ENCODE results near the gene KRTAP13-1.

Gene KRTAP13-1, protein sequence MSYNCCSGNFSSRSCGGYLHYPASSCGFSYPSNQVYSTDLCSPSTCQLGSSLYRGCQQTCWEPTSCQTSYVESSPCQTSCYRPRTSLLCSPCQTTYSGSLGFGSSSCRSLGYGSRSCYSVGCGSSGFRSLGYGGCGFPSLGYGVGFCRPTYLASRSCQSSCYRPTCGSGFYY

DNA sequence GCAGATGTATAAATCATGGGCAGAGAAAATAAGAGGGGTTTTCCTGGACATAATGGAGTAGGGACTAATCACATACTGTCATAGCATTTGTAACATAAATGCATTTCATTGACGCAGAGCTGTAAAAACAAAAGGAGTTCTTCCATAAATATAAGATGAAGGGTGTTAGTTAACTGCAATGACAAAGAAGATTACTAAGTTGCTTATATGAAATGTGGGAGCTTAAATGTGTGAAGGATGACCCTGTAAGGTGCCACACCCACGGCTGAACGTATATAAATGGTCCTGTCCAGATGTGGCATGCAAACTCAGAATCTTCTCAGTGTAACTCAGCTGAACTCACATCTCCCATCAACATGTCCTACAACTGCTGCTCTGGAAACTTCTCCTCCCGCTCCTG, at the start of gene KRTAP13-1:
TSS of gene KRTAP13-1 (plus strand) at position 301 of the 400 bp plus-strand sequence. CDS start at position 357, 56 bp downstream.
- no peak for DNase-seq

DNA sequence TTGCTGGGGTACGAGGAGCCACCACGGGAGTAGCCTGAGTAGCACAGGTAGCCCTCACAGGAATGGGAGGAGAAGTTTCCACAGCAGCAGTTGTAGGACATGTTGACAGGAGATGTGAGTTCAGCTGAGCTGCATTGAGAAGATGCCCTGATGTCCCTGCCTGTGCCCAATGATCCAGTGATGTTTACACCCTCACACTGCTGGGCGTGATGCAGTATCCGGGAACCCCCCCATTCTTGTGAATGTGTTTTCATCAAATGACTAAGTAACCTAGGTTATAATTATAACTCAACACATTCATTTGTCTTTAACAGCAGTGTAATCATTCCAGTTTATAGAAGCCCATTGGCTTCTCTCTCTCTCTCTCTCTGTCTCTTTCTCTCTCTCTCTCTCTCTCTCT, 47.3 kb upstream of the KRTAP13-1 start, which contains the start of gene KRTAP23-1:
TSS of gene KRTAP23-1 (minus strand) at position 101 of the 400 bp plus-strand sequence. CDS start at position 101, 0 bp downstream.
- no peak for DNase-seq

DNA sequence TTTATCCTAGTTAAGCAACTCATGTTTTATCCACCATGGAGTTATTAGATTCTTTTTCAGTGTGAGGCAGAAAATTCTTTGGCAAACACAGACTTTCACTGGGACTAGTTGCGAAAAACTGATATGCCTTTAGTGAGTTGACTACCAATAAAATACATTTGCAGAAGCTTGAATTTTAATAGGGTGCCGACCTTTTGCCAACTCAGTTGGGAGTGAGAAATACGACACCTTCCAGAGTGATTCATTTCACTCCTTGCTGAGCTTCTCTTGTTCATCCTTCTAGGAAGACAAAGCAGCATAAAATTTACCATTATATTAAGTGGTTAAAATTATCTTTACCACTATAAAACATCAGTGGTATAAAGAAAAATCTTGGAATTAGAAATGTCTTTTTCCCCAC, 46.3 kb upstream of the KRTAP13-1 start:
- no peak for DNase-seq

DNA sequence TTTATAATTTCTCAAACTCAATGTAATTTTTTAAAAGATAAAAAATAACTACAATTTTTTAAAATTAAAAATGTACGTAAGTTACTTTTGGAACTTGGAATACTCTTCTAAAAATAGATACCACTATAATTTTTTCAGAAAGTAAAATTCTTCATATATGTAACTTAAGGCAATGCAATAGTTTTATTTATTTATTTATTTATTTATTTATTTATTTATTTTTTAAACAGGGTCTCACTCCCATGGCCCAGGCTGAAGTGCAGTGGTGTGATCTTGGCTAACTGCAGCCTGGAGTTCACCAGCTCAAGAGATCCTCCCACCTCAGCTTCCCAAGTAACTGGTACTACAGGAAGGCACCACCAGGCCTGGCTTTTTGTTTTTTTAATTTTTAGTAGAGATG, 44.3 kb upstream of the KRTAP13-1 start:
- DNase-seq: no peak

DNA sequence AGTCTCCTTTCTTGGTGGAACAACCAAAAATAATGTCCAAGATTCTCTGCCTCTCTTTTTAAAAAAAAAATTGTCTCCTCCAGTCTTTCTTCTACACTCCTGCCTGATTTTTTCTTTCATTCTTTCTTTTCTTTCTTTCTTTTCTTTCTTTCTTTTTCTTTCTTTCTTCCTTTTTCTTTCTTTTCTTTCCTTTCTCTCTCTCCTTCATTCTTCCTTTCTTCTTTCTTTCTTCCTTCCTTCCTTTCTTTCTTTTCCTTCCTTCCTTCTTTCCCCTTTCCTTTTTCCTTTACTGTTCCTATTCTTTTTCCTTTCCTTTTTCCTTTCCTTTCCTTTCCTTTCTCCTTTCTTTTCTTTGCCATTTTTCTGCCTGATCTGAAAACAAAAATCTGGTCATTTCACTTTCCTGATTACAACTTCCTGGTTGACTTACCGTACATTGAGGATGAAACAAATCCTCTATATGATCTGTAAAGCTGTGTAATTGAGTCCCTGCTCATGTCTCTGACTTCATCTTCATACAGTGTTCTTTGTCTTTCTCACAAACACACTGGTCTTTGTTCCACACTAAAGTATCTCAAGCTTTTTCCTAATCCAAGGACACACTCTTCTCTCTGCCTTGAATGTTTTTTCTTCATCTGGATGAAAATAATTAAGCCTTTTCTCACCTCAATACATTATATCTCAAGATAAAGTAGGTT, 41.4 kb upstream of the KRTAP13-1 start:
- no peak for DNase-seq

DNA sequence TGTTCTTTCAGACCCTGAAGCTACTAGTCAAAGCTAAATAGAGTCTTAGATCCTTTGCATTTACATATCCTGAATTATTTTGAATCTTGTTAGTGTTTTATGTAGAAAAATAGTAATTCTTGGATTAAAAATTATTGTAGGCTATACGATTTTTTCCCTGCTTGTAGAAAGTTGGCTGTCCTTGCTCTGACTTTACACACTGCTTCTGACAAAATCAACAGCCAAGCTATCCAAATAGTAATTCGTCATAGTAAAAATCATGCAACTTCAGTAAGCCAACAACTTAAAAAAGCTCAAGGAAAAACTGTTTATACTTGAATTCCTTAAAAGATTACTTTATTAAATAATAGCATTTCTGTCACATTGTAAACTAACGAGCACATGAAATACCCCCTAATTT, 39.9 kb upstream of the KRTAP13-1 start:
- no peak for DNase-seq

DNA sequence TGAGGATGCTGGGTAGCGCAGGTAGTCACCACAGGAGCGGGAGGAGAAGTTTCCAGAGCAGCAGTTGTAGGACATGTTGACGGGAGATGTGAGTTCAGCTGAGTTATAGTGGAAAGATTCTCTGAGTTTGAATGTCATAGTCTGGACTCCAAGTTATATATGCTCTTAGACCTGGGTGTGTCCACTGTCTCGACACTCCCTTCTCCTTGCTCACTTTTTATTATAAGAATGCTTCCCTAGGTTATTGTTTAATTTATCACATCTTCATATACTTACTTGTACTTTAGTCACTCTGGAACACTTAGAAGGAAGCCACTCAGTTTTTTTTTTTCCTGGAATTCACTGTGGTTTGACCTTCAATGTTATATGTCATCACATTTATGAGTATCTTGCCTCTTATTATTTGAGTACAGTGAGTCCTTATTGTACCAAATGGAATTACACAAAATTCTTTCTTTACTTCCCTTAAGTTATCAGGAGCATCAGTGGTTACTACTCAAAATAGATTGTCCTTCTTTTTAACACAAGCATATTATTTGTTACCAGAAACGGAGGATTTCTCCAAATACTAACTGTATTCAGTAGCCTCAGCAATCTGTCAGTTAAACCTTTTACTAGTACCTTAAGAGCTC, 23.6 kb upstream of the KRTAP13-1 start, which contains the start of gene KRTAP13-2:
TSS of gene KRTAP13-2 (minus strand) at position 133 of the 632 bp plus-strand sequence. CDS start at position 75, 58 bp downstream.
- no peak for DNase-seq

DNA sequence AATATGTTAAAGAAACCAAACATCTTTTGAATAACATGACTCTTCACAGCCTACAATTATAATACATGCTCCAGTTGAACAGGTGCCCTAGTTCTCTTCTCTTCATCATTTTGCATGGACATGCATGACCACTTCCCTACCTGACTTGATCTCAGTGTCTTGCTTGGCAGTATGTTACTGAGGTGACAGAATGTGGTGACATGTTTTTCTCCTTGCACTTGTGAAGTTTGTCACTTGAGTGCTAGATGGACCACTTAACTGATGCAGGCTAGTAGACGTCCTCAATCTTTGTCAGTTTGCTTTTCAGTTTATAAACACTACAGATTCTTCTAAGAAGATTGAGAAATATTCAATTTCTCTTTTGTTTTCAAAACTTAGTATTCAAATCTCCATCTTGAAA, 13.6 kb upstream of the KRTAP13-1 start:
- no peak for DNase-seq

DNA sequence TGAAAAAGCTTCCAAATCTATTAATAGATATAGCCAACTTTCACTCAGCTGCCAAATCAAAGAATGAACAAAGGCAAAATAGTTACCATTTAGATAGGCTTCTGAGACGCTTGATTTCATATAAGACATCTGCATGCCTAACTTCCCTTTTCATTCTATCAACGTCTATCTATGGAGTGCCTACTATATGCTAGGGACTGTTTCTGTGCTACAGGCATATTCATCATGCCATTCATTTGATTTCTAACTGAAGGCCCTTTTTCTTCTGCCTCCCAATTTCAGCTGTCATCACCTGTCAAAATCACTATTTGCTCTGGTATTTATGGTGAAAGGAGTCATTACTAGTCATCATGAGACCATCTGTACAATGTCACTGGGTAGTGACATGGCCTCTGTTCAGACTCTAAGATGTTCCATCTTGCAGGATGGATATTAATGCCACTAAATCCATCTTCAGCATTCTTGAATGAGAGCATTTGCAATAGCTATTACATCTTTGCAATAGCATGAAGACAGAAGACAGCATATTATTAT, 4.3 kb upstream of the KRTAP13-1 start:
- no peak for DNase-seq

DNA sequence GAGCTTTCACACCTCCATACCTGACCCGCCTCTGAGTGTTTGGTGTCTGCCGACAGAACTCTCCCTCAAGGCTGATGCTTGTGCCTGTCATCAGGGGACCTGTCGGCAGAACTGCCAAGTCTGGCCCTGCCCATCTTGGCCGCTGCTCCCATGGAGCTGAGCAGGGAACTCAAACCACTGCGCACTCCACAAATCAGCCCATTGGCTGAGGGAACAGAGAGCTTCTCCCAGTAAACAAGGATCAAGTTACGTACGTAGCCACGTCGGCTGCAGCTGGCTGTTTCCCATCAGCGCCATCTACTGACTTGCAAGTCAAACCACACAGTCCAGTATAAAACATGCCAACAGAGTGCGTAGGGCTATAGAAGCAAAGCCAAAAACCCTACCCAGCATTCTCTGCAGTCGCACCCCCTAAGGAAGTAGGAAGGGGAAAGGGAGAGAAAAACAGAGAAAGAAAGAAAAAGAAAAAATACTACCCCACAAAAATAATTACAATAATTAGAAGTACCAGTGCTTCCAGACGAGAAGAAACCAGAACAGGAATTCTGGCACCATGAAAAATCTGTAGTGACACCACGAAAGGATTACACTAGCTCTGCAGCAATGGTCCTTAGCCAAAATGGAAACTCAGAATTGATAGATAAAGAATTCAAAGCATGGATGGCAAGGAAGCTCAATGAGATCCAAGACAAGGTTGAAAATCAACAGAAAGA, 13.1 kb downstream of the KRTAP13-1 start:
- DNase-seq: peak; percentile 22

DNA sequence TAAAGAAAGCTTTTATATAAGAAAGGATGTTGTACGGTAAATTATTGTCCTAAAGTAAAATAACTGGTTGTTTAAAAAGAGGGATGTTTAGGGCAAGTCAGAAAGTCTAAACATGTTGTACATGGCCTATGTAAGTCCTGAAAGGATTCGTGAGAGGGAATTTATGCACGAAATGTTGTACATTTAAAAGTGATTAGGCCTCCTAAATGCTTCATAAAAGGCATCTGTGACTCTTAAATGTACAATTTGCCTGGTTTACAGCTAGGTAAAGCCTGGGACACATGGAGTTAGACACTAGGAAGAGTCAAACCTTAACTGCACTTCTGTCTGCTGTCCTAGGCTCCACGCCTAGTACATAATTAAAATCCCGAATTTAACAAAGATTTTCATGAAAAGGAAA, 20.2 kb downstream of the KRTAP13-1 start:
- no peak for DNase-seq

DNA sequence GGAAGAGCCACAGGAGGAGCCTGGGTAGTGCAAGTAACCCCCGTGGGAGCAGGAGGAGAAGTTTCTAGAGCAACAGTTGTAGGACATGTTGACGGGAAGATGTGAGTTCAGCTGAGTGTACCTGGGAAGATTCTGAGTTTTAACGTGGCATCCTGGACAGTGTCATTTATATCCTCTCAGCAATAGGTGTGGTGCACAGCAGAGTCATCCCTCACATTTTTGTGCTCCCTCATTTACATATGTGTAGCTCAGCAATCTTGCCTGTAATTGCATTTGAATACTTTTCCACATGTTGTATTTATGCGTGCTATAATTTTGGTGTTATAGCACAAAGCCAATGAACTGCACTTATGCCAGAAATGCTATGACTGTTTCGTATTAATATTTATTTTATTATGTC, 30.0 kb downstream of the KRTAP13-1 start, which contains the start of gene KRTAP13-3:
TSS of gene KRTAP13-3 (minus strand) at position 101 of the 400 bp plus-strand sequence. CDS start at position 87, 14 bp downstream.
- DNase-seq: no peak

DNA sequence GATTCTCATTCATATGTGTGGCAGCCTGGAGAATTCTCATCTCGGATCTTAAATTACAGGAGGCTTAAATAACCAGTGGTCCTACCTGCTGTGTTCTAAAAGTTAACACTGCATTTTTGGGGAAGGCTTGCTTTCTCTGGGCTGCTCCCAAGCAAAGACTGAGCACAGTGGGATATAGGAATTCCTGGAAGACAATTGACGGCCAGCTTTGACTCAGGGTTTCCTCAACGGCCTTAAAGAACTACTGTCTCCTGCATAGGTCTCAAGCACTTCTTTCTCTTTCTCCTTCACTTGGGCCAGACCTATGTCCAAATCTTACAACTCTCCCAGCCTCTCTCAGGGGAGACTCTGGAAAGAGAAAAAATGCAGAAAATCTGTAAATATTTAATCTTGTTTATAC, 30.9 kb downstream of the KRTAP13-1 start:
- DNase-seq: no peak

DNA sequence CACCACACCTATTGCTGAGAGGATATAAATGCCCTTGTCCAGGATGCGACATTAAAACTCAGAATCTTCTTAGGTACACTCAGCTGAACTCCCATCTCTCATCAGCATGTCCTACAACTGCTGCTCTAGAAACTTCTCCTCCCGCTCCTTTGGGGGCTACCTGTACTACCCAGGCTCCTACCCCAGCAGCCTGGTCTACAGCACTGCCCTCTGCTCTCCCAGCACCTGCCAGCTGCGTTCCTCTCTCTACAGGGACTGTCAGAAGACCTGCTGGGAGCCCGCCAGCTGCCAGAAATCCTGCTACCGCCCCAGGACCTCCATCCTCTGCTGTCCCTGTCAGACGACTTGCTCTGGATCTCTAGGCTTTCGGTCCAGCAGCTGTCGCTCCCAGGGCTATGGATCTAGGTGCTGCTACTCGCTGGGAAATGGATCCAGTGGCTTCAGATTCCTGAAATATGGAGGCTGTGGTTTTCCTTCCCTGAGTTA, 34.4 kb downstream of the KRTAP13-1 start, which contains the start of gene KRTAP13-4:
TSS of gene KRTAP13-4 (plus strand) at position 51 of the 486 bp plus-strand sequence. CDS start at position 107, 56 bp downstream.
- no peak for DNase-seq

DNA sequence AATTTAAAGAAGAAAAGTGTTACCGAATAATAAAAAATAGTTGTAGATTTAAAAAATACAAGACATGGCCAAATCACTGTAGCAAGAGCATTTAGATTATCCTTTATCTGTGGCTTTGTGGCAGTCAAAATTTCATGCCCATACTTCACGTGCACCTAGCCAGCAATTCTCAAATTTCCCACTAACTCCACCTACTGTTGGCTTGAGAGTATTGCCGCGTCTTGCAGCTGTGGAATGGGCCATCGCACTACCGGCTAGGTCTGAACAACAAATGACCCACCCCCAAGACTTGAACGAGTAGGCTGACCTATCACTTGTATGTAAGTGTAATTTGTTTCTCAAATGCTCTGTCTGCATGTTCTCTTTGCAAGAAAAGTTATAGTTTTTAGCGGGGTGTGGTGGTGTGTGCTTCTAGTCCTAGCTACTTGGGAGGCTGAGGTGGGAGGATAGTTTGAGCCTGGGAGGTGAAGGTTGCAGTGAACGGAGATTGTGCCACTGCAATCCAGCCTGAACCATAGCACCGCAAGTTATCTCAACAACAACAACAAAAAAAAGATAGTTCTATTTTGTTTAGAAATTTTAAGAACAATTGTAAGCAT, 38.3 kb downstream of the KRTAP13-1 start:
- peak; percentile 32 for DNase-seq

DNA sequence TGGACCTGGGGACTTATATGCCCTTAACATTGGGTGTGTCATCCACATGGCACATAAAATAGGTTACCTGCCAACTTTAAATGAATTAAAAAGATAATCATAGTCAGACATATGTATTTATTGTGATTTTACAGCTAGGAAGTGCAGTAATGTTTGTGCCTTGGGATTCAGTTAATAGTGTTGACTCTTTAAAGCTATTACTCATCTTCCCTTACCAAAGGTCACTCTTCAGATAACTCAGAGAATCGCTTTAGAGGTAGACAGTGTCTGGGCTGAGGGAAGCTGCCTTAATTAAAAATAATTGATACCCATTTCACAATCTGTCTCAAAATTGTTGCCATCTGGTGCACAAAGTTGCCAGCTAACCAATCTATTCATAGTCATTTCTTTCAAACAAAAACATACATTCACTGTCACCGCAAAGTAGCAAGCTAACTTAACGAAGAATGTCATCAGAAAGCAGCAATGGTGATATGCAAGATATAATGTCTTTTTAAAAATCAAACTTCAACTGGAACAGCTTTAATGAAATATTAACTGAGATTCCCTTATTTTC, 41.3 kb downstream of the KRTAP13-1 start:
- DNase-seq: no peak

DNA sequence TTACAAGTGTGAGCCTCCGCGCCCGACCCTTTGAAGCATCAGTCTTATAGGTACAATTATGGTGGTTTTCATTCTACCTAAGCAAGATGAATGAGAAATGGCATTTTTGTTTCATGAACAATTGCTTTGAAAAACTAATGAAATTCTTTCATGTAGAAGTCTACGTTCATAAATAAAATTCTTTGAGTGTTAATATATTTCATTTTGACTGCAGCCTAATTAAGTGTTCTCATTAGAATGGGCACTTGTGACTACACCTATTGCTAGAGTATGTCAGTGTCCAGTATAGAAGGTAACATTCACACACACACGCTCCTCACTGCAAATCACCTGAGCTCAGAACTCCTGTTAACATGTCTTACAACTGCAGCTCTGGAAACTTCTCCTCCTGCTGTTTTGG, 44.1 kb downstream of the KRTAP13-1 start, which contains the start of gene KRTAP15-1:
TSS of gene KRTAP15-1 (plus strand) at position 301 of the 400 bp plus-strand sequence. CDS start at position 354, 53 bp downstream.
- no peak for DNase-seq

DNA sequence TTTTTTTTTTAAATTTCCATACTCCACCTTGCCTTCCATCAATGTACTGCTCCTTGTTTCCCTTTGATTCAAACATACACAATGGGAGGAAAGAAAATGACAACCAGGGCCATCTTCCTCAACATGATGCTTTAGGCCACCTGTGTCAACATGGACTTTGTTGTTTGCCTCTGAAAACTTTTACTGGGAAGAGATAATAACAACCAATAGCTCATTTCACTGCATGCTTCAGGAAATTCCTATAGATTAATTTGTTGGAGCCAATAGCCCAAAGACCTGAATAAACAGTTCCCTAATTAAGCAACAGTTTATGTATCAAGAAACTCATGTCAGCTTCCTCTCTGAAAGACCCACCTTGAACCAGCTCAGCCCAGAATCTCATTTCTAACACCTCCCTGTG, 47.4 kb downstream of the KRTAP13-1 start:
- no peak for DNase-seq

DNA sequence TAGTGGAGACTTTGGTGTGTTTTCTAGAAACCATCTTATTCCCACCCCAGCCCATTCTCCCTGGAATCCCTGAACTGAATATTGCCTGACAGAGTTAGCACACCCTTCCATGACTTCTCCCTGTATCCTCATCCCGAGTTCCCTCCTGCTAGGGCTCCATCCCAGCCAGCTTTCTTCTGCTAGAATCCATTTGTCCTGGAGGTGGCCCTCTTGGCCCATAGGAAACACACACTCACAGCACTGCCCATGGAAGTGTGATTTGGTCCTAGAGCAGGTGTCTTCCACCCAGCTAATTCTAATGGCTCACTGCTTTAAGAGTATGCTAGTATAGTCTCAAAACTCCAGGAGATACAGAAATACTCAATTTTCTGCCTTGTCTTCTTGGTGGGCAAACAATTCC, 48.4 kb downstream of the KRTAP13-1 start:
- DNase-seq: no peak

Data from activated CD4-positive, alpha-beta T cell treated with anti-CD3 and anti-CD28 coated beads for 48 hours (primary cell).